Upper lobe of right lung (tissue), 1 donor: ENCODE results near the gene WNK2. TPM values are rescaled to one million over a fixed set of nuclear protein-coding genes. Genes with fewer than 3 reads are reported as not detected.
"Not testable (repeated sequence)": the region's sequence is repeated elsewhere in the genome, so short reads cannot be mapped to it uniquely, and the experiment has no call there.

ENCODE experiments used
- ATAC-seq: fragments of 200-7000 bp; cut with Tn5 transposase; one replicate; pipeline ENCODE4 v1.9.1; 2020; ENCODE audit warnings: mild to moderate bottlenecking, moderate library complexity
- DNase-seq: peaks from one replicate; pipeline ENCODE4 v3.0.0-alpha.2; 2020
- H3K27ac ChIP-seq: fragments of 200-600 bp; one replicate; pipeline ENCODE4 v1.8.0; 2022
- H3K27me3 ChIP-seq: fragments of 200-600 bp; one replicate; pipeline ENCODE4 v1.8.0; 2022; ENCODE audit warnings: mild to moderate bottlenecking
- H3K36me3 ChIP-seq: fragments of 200-600 bp; one replicate; pipeline ENCODE4 v1.8.0; 2022
- H3K4me1 ChIP-seq: fragments of 200-600 bp; one replicate; pipeline ENCODE4 v1.8.0; 2022
- H3K4me3 ChIP-seq: fragments of 200-600 bp; one replicate; pipeline ENCODE4 v1.8.0; 2022; ENCODE audit warnings: mild to moderate bottlenecking
- H3K9me3 ChIP-seq: fragments of 200-600 bp; one replicate; pipeline ENCODE4 v1.8.0; 2022
- CTCF ChIP-seq: fragments of 200-600 bp; IDR thresholded peaks from one replicate; pipeline ENCODE4 v1.8.0; 2022; ENCODE audit warnings: antibody characterized with exemption
- intact Hi-C: fragments of 100-400 bp; cut with DNase I; formaldehyde crosslinking; loops from one replicate; pipeline ENCODE4 v1.11.0; 2022
- total RNA-seq: library from RNA; stranded (reverse); fragmentation: NEBNext Ultra II Directional; extraction: Animal tissue kit (Norgen Biotek cat#: 25700); gene quantifications from one replicate; pipeline ENCODE4 v1.2.1, GENCODE V29; 2021
- donor health status: DM: no; HTN: yes; CAD: no; lungs with severe emphysema.

Gene WNK2
- total RNA-seq, 1 donor from 2014 or later: 0.35 TPM

DNA sequence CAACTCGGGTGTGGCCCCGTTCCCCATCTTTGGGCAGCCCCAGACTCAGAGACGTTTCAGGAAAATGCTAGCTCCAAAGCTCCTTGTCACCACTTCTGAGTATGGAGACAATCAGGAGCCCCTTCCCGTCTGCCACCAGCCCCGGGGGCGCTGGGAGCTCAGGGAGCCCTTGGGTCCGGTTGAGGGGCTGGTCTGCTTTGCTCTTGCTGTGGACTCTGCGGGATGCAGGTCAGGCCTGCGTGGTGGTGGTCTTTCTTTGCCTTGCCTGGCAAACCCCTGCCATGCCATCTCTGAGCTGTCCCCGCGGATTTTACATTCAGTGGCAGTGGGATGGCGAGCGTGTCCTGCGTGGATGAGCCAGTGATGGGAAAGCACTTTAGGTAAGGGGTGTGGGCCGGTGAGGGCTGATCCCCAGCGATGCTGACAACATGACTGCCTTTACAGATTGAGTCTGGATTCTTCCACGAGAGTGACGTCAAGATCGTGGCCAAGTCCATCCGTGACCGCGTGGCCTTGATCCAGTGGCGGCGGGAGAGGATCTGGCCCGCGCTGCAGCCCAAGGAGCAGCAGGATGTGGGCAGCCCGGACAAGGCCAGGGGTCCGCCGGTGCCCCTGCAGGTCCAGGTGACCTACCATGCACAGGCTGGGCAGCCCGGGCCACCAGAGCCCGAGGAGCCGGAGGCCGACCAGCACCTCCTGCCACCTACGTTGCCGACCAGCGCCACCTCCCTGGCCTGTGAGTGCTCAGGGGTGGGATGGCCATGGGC is 63.3 kb downstream of the WNK2 start:
- no peak overlapping the region for H3K4me3 ChIP-seq
- intact Hi-C loops: no loop called here
- no peak overlapping the region for H3K27ac ChIP-seq
- no peaks in the 10 kb centered on the region for H3K27me3 ChIP-seq
- no peak for DNase-seq
- no peaks in the 10 kb centered on the region for H3K4me1 ChIP-seq
- no peaks in the 10 kb centered on the region for H3K36me3 ChIP-seq
- TF ChIP-seq CTCF: no peak
- H3K9me3 ChIP-seq: no peaks in the 10 kb centered on the region
- no peak for ATAC-seq

- intact Hi-C loops: no loop called here
- no peaks in the 10 kb centered on the region for H3K36me3 ChIP-seq
- H3K4me3 ChIP-seq: no peak overlapping the region
- H3K27ac ChIP-seq: no peak overlapping the region
- TF ChIP-seq CTCF: no peak
- DNase-seq (no peak), ATAC-seq (peak; percentile 8)
- H3K27me3 ChIP-seq: no peaks in the 10 kb centered on the region
- no peaks in the 10 kb centered on the region for H3K9me3 ChIP-seq
- H3K4me1 ChIP-seq: no peaks in the 10 kb centered on the region
Observed at GRCh38 chr9:93247892-93248291, 64.0 kb downstream of the WNK2 start.

- no peak for DNase-seq
- intact Hi-C loops: no loop called here
- no peak for ATAC-seq
Observed at GRCh38 chr9:93248386-93249040, 64.6 kb downstream of the WNK2 start.

GRCh38 chr9:93250185-93250584 is 66.2 kb downstream of the WNK2 start:
- no peak overlapping the region for H3K27ac ChIP-seq
- intact Hi-C loops: no loop called here
- no peak overlapping the region for H3K4me3 ChIP-seq
- no peak for TF ChIP-seq CTCF
- no peaks in the 10 kb centered on the region for H3K9me3 ChIP-seq
- no peaks in the 10 kb centered on the region for H3K4me1 ChIP-seq
- no peaks in the 10 kb centered on the region for H3K36me3 ChIP-seq
- ATAC-seq: no peak
- no peaks in the 10 kb centered on the region for H3K27me3 ChIP-seq
- peak; percentile 29 for DNase-seq

More at GRCh38 chr9:93248386-93249040, 64.6 kb downstream of the WNK2 start:
- no peak for TF ChIP-seq CTCF
- Histone ChIP-seq H3K27me3 (no peaks in the 10 kb centered on the region), H3K4me1 (no peaks in the 10 kb centered on the region), H3K4me3 (no peak overlapping the region), H3K9me3 (no peaks in the 10 kb centered on the region), H3K36me3 (no peaks in the 10 kb centered on the region), H3K27ac (no peak overlapping the region)

- intact Hi-C loops, H3K27ac ChIP-seq, ATAC-seq, H3K36me3 ChIP-seq, H3K4me3 ChIP-seq, H3K4me1 ChIP-seq, H3K9me3 ChIP-seq, H3K27me3 ChIP-seq: not testable (repeated sequence)
- peak; percentile 22 for DNase-seq
Observed at GRCh38 chr9:93251309-93251708, 67.4 kb downstream of the WNK2 start.

GRCh38 chr9:93252116-93252780 is 68.3 kb downstream of the WNK2 start:
- H3K4me3 ChIP-seq: no peak overlapping the region
- no peak overlapping the region for H3K27ac ChIP-seq
- H3K27me3 ChIP-seq: no peaks in the 10 kb centered on the region
- DNase-seq: peak; percentile 39
- no peaks in the 10 kb centered on the region for H3K4me1 ChIP-seq
- H3K36me3 ChIP-seq: no peaks in the 10 kb centered on the region
- TF ChIP-seq CTCF: no peak
- no peaks in the 10 kb centered on the region for H3K9me3 ChIP-seq
- no peak for ATAC-seq
- intact Hi-C loops: no loop called here
